Psoas muscle (tissue), 8 donors: ENCODE results near the gene FGF1. TPM values are rescaled to one million over a fixed set of nuclear protein-coding genes. Genes with fewer than 3 reads are reported as not detected.

ENCODE experiments used
- ATAC-seq, 4 donors: fragments of 200-7000 bp; cut with Tn5 transposase; one replicate each; pipeline ENCODE4 v1.9.1; 2020; ENCODE audit warnings: moderate library complexity in 3 of 4, mild to moderate bottlenecking in 2 of 4
- DNase-seq, 2 donors: peaks; one replicate each; pipeline ENCODE4 v3.0.0-alpha.2; 2020
- H3K27ac ChIP-seq: fragments of 200-600 bp; one replicate; pipeline ENCODE4 v1.8.0; 2022
- H3K27me3 ChIP-seq, 3 donors: fragments of 200-600 bp in 1 of 3; one replicate each; pipeline versions ENCODE4 v1.6.1 to v1.8.0; 2013 to 2022; ENCODE audit warnings: low read length in 2 of 3, mild to moderate bottlenecking in 2 of 3, moderate library complexity in 1 of 3; ENCODE audit not compliant: insufficient read depth in 3 of 3
- H3K36me3 ChIP-seq, 2 donors: fragments of 200-600 bp in 1 of 2; one replicate each; pipeline versions ENCODE4 v1.6.1 to v1.8.0; 2013 to 2022; ENCODE audit warnings: low read depth in 1 of 2, mild to moderate bottlenecking in 1 of 2, moderate library complexity in 1 of 2; ENCODE audit not compliant: insufficient read depth in 1 of 2
- H3K4me1 ChIP-seq: fragments of 200-600 bp; one replicate; pipeline ENCODE4 v1.8.0; 2022
- H3K4me3 ChIP-seq: fragments of 200-600 bp; one replicate; pipeline ENCODE4 v1.8.0; 2022; ENCODE audit warnings: mild to moderate bottlenecking
- H3K9me3 ChIP-seq: fragments of 200-600 bp; one replicate; pipeline ENCODE4 v1.8.0; 2022
- CTCF ChIP-seq: fragments of 200-600 bp; IDR thresholded peaks from one replicate; pipeline ENCODE4 v1.8.0; 2022; ENCODE audit warnings: antibody characterized with exemption
- WGBS, 3 donors: extraction: QIAGEN DNeasy Blood & Tissue Kit; methylation state at CpG; one replicate each; pipeline versions ENCODE4 v1.1.6 to v1.1.7; 2013; 5-methylcytosine and 5-hydroxymethylcytosine counted together
- intact Hi-C, 2 donors: fragments of 100-400 bp; cut with DNase I; formaldehyde crosslinking; loops; one replicate each; pipeline versions ENCODE4 v1.11.0 to v1.14.2; 2022
- polyA plus RNA-seq, 3 donors: library from polyadenylated mRNA; stranded (reverse); fragments of 200-250 nt; gene quantifications; one replicate each; pipeline ENCODE4 v1.2.3, GENCODE V29; 2013
- total RNA-seq, 4 donors: library from RNA; stranded (reverse); fragmentation: NEBNext Ultra II Directional in 2 of 4; extraction: Animal tissue kit (Norgen Biotek cat#: 25700) in 2 of 4; gene quantifications; one replicate each; pipeline versions ENCODE4 v1.2.1 to v1.2.4, GENCODE V29; 2021 to 2023
- donor health status: healthy with polysubstance abuse.
- donor health status: DM: no; HTN: no; CAD: no; lungs with moderate emphysema.
- donor health status: Bipolar disorder and iron deficiency.
- donor health status: healthy.
- donor health status: DM: yes; HTN: yes; CAD: no.
- donor health status: DM: no; HTN: no; CAD: no.
- donor health status: DM: no; HTN: no; CAD: no.
- donor health status: DM: yes; HTN: yes; CAD: no.

FGF1 gene
- total and polyA plus RNA-seq, 7 donors: 0.34 to 7.1 (median 1.00) TPM

- Histone ChIP-seq H3K27ac (no peak overlapping the region), H3K27me3 (no peaks in the 10 kb centered on the region), H3K4me1 (no peaks in the 10 kb centered on the region), H3K4me3 (no peak overlapping the region), H3K36me3 (no peaks in the 10 kb centered on the region), H3K9me3 (no peaks in the 10 kb centered on the region)
- ATAC-seq: no peak
- 62 to 84% (median 64%) methylated on average over 2 of the region's 2 CpGs for WGBS, 3 donors
- no peak for TF ChIP-seq CTCF
- intact Hi-C loops: no loop called here
- no peak for DNase-seq
Observed at GRCh38 chr5:142626786-142627185, 59.1 kb downstream of the FGF1 start.

- ATAC-seq (no peak), DNase-seq (no peak)
- Histone ChIP-seq H3K36me3 (no peaks in the 10 kb centered on the region), H3K9me3 (no peaks in the 10 kb centered on the region), H3K27me3 (no peaks in the 10 kb centered on the region), H3K4me3 (no peak overlapping the region), H3K4me1 (no peaks in the 10 kb centered on the region), H3K27ac (no peak overlapping the region)
- intact Hi-C loops: no loop called here
- no peak for TF ChIP-seq CTCF
- 46 to 60% (median 47%) methylated on average over 3 of the region's 3 CpGs for WGBS, 3 donors
Observed at GRCh38 chr5:142626099-142626498, 59.8 kb downstream of the FGF1 start.

GRCh38 chr5:142621227-142621626 lies 64.7 kb downstream of the FGF1 start:
- TF ChIP-seq CTCF: no peak
- Histone ChIP-seq H3K9me3 (no peaks in the 10 kb centered on the region), H3K36me3 (no peaks in the 10 kb centered on the region), H3K27ac (no peak overlapping the region), H3K4me3 (no peak overlapping the region), H3K27me3 (no peaks in the 10 kb centered on the region), H3K4me1 (no peaks in the 10 kb centered on the region)
- DNase-seq (no peak), ATAC-seq (no peak)
- intact Hi-C loops: no loop called here
- WGBS, 3 donors: 79 to 88% (median 80%) methylated on average over 3 of the region's 3 CpGs

GRCh38 chr5:142619815-142620214 lies 66.1 kb downstream of the FGF1 start:
- Histone ChIP-seq H3K9me3 (no peaks in the 10 kb centered on the region), H3K27me3 (no peaks in the 10 kb centered on the region), H3K36me3 (no peaks in the 10 kb centered on the region), H3K4me3 (no peak overlapping the region), H3K27ac (no peak overlapping the region), H3K4me1 (no peaks in the 10 kb centered on the region)
- no peak for TF ChIP-seq CTCF
- 88 to 93% (median 92%) methylated on average over 11 of the region's 11 CpGs for WGBS, 3 donors
- intact Hi-C loops: no loop called here
- DNase-seq (no peak), ATAC-seq (no peak)

- DNase-seq (no peak), ATAC-seq (no peak)
- no peaks in the 10 kb centered on the region for H3K36me3 ChIP-seq
- H3K27me3 ChIP-seq: no peaks in the 10 kb centered on the region
- intact Hi-C loops: no loop called here
- 58 to 64% (median 60%) methylated on average over 6 of the region's 6 CpGs for WGBS, 3 donors
- no peak overlapping the region for H3K4me3 ChIP-seq
- no peaks in the 10 kb centered on the region for H3K4me1 ChIP-seq
- H3K27ac ChIP-seq: no peak overlapping the region
- no peaks in the 10 kb centered on the region for H3K9me3 ChIP-seq
- TF ChIP-seq CTCF: no peak
Observed at GRCh38 chr5:142618130-142618523, 67.8 kb downstream of the FGF1 start.
